WTC11 (cell line): ENCODE measurements around the gene PRPF31.

ENCODE experiments used
- ATF3 ChIP-seq: sonication (generic); formaldehyde crosslinking; conservative IDR thresholded peaks from 2 replicates; pipeline ENCODE4 v1.8.1; 2022; ENCODE audit warnings: mild to moderate bottlenecking, missing genetic modification reagents
- MAX ChIP-seq: sonication (generic); formaldehyde crosslinking; IDR thresholded peaks from 2 replicates; pipeline ENCODE4 v1.8.0; 2022; ENCODE audit warnings: mild to moderate bottlenecking, missing genetic modification reagents
- NR3C1 ChIP-seq: sonication (generic); formaldehyde crosslinking; conservative IDR thresholded peaks from 2 replicates; pipeline ENCODE4 v1.8.1; 2023; ENCODE audit warnings: low read depth, mild to moderate bottlenecking, missing genetic modification reagents
- ZNF281 ChIP-seq: sonication (generic); formaldehyde crosslinking; IDR thresholded peaks from 2 replicates; pipeline ENCODE4 v1.8.0; 2023; ENCODE audit warnings: mild to moderate bottlenecking, missing genetic modification reagents

GRCh38 chr19:54129617-54129996 is 14.1 kb downstream of the PRPF31 start:
- TF ChIP-seq ATF3 (CRISPR knock-in tag) (no peak), NR3C1 (no peak), ZNF281 (CRISPR knock-in tag) (no peak), MAX (no peak)
